AG08396 (cell line): ENCODE results near the gene ACMSD.

ENCODE experiments used
- DNase-seq: peaks from one replicate; pipeline ENCODE4 v3.0.0; 2012; ENCODE audit warnings: low spot score, mixed read lengths

The ACMSD gene

GRCh38 chr2:134949981-134950708 lies 111.7 kb downstream of the ACMSD start:
- no peak for DNase-seq

GRCh38 chr2:134950886-134951285 lies 112.5 kb downstream of the ACMSD start:
- DNase-seq = no peak
